Measurements from ENCODE around the gene RPS23.

RPS23 gene

GRCh38 chr5:82244151-82244550 is 34.0 kb downstream of the RPS23 start:
- no peak for FAIRE-seq

- FAIRE-seq: no peak
These were observed 43.3 kb downstream of the RPS23 start for GRCh38 chr5:82234885-82235284.

- FAIRE-seq: peak; percentile 93
These were observed 52.5 kb downstream of the RPS23 start for GRCh38 chr5:82225525-82226172.
